H1 (cell line): ENCODE results near the gene GATD1. TPM values are rescaled to one million over a fixed set of nuclear protein-coding genes. Genes with fewer than 3 reads are reported as not detected.

Source experiments
- CHD7 ChIP-seq: fragments of 300-600 bp; sonication (generic); IDR thresholded peaks from 2 replicates; pipeline ENCODE4 v1.7.1; 2012; ENCODE audit warnings: low read length, moderate library complexity, mild to moderate bottlenecking, inconsistent platforms; ENCODE audit not compliant: insufficient replicate concordance
- SIRT6 ChIP-seq: IDR thresholded peaks from one replicate; pipeline ENCODE4 v1.7.1; 2012; ENCODE audit warnings: low read length, inconsistent platforms
- polyA plus RNA-seq, 7 experiments: library from polyadenylated mRNA; depleted of rRNA in 3 of 7; stranded (reverse) in 5 of 7; unstranded in 2 of 7; fragments of >200 nt in 5 of 7; fragments of 200-250 nt in 2 of 7; gene quantifications; 1 replicate in 5 of 7; 2 replicates in 1 of 7; 4 replicates in 1 of 7; pipeline versions ENCODE4 v1.2.1 to v1.2.3, GENCODE V29; 2011 to 2013; ENCODE audit warnings: missing spikeins in 2 of 7, mixed read lengths in 2 of 7
- total RNA-seq: library from RNA; stranded (reverse); fragmentation: NEBNext Ultra II Directional; extraction: Animal tissue kit (Norgen Biotek cat#: 25700); gene quantifications from 2 replicates; pipeline ENCODE4 v1.2.1, GENCODE V29; 2021

The GATD1 gene
- total and polyA plus RNA-seq, 2 of the 8 experiments (the other 6 are each of a cell fraction or from before 2014, with no cell fraction given), result 47.5 to 54.8 TPM

GRCh38 chr11:826836-827145, 49.5 kb upstream of the GATD1 start (continued):
- TF ChIP-seq SIRT6 (no peak), CHD7 (no peak)
